GM12891 (cell line): ENCODE measurements around the gene SPOUT1.

Experiments
- PAX5 ChIP-seq: IDR thresholded peaks from 2 replicates; pipeline ENCODE4 v1.6.1; 2011; ENCODE audit warnings: low read length, moderate library complexity, mild to moderate bottlenecking; ENCODE audit not compliant: insufficient read depth, severe bottlenecking
- POLR2A ChIP-seq: IDR thresholded peaks from 2 replicates; pipeline ENCODE4 v1.6.1; 2011; ENCODE audit warnings: low read depth, low read length, control low read depth

DNA sequence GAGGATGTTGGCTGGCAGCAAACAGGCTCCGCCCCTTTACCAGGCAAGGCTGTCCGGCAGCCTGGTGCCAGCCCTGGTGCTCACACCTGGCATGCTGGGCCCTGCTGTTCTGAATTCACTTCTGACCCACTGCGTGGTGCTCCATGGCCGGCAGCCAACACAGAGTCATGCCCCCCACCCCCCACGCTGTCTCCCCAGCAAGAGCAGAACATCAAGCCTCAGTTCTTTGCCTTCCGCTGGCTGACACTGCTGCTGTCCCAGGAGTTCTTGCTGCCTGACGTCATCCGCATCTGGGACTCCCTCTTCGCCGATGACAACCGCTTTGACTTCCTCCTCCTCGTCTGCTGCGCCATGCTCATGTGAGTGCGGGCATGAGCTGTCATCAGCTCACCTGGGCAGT lies 23.9 kb downstream of the SPOUT1 start:
- TF ChIP-seq POLR2A (no peak), PAX5 (no peak)
